ENCODE data around the gene TNIP2. TPM values are rescaled to one million over a fixed set of nuclear protein-coding genes. Genes with fewer than 3 reads are reported as not detected.

The TNIP2 gene
- total RNA-seq, 2 donors from 2014 or later = 43.6 to 61.3 TPM

- no peak for DNase-seq
- no peak overlapping the region for H3K27ac ChIP-seq
- H3K4me1 ChIP-seq = no peaks in the 10 kb centered on the region
- H3K27me3 ChIP-seq = no peaks in the 10 kb centered on the region
- no peak overlapping the region for H3K4me3 ChIP-seq
- H3K9me3 ChIP-seq = no peaks in the 10 kb centered on the region
- TF ChIP-seq CTCF (IDR thresholded peaks at IDR 0.05) = no peak
- intact Hi-C loops (cut with DNase I) = no loop called here
- H3K9ac ChIP-seq (ENCODE audit: low read depth in 2 of 2, low read length in 2 of 2) = no peak overlapping the region
- peaks cover 22% of the 10 kb centered on the region for H3K36me3 ChIP-seq
These were observed 56.6 kb downstream of the TNIP2 start for GRCh38 chr4:2699534-2699933.

GRCh38 chr4:2698951-2699505 lies 57.1 kb downstream of the TNIP2 start:
- intact Hi-C loops (cut with DNase I) = no loop called here
- Histone ChIP-seq H3K4me1 (no peaks in the 10 kb centered on the region), H3K4me3 (no peak overlapping the region), H3K27ac (no peak overlapping the region), H3K9ac (ENCODE audit: low read depth in 2 of 2, low read length in 2 of 2) (no peak overlapping the region), H3K36me3 (peaks cover 24% of the 10 kb centered on the region), H3K9me3 (no peaks in the 10 kb centered on the region), H3K27me3 (no peaks in the 10 kb centered on the region)
- TF ChIP-seq CTCF (IDR thresholded peaks at IDR 0.05) = no peak
- DNase-seq = no peak

- TF ChIP-seq CTCF (IDR thresholded peaks at IDR 0.05) = no peak
- DNase-seq = no peak
- Histone ChIP-seq H3K27me3 (no peaks in the 10 kb centered on the region), H3K36me3 (peaks cover 29% of the 10 kb centered on the region), H3K9ac (ENCODE audit: low read depth in 2 of 2, low read length in 2 of 2) (no peak overlapping the region), H3K27ac (no peak overlapping the region), H3K4me3 (no peak overlapping the region), H3K9me3 (no peaks in the 10 kb centered on the region), H3K4me1 (no peaks in the 10 kb centered on the region)
- intact Hi-C loops (cut with DNase I) = no loop called here
These were observed 57.6 kb downstream of the TNIP2 start for GRCh38 chr4:2698504-2698903.

- Histone ChIP-seq H3K4me1 (no peaks in the 10 kb centered on the region), H3K4me3 (no peak overlapping the region), H3K27ac (no peak overlapping the region), H3K9ac (ENCODE audit: low read depth in 2 of 2, low read length in 2 of 2) (no peak overlapping the region), H3K36me3 (peaks cover 30% of the 10 kb centered on the region), H3K9me3 (no peaks in the 10 kb centered on the region), H3K27me3 (no peaks in the 10 kb centered on the region)
- intact Hi-C loops (cut with DNase I) = no loop called here
- no peak for DNase-seq
- TF ChIP-seq CTCF (IDR thresholded peaks at IDR 0.05) = no peak
These were observed 58.1 kb downstream of the TNIP2 start for GRCh38 chr4:2697995-2698414.

- no peak overlapping the region for H3K4me3 ChIP-seq
- H3K36me3 ChIP-seq = peaks cover 30% of the 10 kb centered on the region
- H3K4me1 ChIP-seq = no peaks in the 10 kb centered on the region
- DNase-seq = no peak
- H3K9ac ChIP-seq (ENCODE audit: low read depth in 2 of 2, low read length in 2 of 2) = no peak overlapping the region
- H3K27ac ChIP-seq = no peak overlapping the region
- no peaks in the 10 kb centered on the region for H3K27me3 ChIP-seq
- intact Hi-C loops (cut with DNase I) = no loop called here
- no peak for TF ChIP-seq CTCF (IDR thresholded peaks at IDR 0.05)
- no peaks in the 10 kb centered on the region for H3K9me3 ChIP-seq
These were observed 59.7 kb downstream of the TNIP2 start for GRCh38 chr4:2696423-2696822.
